GM12872 (cell line): Measurements from ENCODE around the gene RPL10.

Source experiments
- TF ChIP-seq, protein P1 (sequence below): IDR thresholded peaks from 3 replicates; pipeline ENCODE4 v1.5.1; 2011; ENCODE audit warnings: low read depth, mild to moderate bottlenecking, low read length, moderate library complexity; ENCODE audit not compliant: insufficient read depth

Gene RPL10

DNA sequence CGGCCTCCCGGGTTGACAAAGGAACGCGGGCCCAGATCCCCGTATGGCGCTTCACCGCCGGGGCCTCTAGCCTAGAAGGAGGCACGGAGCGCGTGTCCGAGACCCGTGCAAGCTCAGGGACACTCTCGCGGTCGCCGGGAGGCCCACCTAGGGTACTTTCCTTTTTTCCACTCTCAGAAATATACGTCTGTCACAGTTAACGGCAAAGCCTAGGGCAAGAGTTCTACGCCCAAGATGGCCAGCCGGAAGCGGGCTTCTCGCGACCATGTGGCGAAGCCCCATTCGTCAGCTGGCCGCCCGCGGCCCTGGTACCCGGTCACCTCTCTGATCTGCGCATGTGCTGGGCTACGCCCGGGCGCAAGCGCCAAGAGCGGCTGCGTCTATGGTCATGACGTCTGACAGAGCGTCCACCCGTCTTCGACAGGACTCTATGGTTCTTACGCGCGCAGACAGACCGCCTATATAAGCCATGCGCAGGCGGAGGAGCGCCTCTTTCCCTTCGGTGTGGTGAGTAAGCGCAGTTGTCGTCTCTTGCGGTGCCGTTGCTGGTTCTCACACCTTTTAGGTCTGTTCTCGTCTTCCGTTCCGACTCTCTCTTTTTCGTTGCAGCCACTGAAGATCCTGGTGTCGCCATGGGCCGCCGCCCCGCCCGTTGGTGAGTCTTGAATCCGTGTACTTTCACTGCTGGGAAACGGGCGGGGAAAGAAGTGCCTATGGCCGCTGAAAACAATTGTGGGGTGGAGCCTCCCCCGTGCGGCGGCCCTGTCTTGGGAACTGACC, at the start of gene RPL10:
Gene RPL10 (plus strand): TSS at position 490 of the 780 bp plus-strand sequence. CDS start 143 bp downstream, at position 633.
- TF ChIP-seq, protein P1, sequence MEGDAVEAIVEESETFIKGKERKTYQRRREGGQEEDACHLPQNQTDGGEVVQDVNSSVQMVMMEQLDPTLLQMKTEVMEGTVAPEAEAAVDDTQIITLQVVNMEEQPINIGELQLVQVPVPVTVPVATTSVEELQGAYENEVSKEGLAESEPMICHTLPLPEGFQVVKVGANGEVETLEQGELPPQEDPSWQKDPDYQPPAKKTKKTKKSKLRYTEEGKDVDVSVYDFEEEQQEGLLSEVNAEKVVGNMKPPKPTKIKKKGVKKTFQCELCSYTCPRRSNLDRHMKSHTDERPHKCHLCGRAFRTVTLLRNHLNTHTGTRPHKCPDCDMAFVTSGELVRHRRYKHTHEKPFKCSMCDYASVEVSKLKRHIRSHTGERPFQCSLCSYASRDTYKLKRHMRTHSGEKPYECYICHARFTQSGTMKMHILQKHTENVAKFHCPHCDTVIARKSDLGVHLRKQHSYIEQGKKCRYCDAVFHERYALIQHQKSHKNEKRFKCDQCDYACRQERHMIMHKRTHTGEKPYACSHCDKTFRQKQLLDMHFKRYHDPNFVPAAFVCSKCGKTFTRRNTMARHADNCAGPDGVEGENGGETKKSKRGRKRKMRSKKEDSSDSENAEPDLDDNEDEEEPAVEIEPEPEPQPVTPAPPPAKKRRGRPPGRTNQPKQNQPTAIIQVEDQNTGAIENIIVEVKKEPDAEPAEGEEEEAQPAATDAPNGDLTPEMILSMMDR = no peak

DNA sequence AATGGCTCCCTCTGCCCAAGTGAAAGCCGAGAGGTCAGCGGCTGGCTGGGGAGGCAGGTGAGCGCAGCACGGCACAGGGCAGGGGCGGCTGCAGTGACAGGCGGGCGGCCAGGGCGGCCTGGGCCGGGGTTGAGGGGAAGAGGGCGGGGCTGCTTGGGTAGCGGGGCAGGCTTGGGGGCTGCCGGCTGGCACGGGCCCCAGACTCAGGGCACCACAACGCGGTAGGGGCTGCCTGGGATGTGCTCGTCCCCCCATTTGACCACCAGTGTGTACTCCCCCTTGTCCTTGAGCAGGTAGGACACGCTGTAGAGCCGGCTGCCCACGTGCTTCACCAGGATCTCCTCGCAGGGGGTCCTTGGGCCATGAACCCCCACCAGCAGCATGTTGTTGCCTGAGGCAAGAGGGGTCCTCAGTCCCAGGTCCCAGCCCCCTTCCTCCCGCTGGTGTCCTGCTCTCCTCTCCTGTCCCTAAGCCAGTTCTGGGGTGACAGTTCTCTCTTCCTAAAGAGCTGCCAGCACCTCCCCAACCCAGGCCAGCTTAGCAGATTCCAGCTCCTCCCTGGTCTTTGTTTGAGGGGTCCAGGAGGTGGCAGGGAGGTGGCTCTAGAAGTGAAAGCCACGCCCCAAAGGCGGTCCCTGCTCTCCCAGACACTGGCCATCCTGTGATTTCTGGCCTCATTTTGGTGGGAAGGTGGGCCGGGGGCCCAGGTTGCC, 49.4 kb upstream of the RPL10 start:
- TF ChIP-seq, protein P1 = no peak

DNA sequence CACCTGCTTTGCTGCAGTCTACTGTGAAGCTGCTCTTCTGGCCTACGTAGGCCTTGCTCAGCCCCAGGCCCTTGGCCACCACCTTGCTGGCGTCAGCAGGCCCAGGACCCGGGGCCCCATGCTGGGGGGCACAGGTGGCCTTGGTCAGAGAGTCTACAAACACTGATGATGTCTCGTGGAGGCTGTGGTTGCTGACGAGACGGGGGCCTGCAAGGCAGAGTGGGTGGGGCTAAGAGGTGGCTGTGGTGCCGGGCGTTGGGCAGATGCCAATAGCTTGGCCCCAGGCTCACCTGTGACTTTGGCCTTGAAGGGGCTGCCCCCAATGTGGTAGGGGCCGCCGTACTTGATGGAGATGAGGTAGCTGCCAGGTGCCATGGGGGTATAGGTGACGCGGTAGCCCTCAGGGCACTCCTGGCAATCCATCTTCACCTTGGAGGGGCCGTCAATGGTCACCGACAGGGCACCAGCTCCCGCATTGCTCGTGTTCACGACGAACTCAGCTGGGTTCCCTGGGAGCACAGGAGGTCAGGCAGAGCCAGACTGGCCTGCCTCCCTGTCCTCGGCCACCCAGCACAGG, 48.7 kb upstream of the RPL10 start:
- TF ChIP-seq, protein P1 = no peak

DNA sequence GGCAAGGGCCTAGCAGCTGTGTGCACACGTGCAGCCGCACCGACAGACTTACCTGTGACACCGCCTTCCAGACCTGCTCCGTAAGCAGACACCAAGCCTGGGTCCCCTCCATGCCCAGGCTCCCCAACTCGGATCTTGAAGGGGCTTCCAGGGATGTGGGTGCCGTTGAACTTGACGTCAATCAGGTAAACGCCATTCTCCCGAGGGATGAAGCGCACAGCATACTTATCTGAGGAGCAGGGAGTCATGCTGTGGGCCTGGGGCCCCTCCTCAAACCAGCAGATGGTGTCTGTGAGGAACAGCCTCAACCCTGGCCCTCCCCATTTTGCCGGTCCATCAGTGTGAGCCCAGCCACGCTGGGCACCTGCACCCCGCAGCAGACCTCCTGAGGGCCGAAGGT, 48.2 kb upstream of the RPL10 start:
- TF ChIP-seq, protein P1 = no peak

DNA sequence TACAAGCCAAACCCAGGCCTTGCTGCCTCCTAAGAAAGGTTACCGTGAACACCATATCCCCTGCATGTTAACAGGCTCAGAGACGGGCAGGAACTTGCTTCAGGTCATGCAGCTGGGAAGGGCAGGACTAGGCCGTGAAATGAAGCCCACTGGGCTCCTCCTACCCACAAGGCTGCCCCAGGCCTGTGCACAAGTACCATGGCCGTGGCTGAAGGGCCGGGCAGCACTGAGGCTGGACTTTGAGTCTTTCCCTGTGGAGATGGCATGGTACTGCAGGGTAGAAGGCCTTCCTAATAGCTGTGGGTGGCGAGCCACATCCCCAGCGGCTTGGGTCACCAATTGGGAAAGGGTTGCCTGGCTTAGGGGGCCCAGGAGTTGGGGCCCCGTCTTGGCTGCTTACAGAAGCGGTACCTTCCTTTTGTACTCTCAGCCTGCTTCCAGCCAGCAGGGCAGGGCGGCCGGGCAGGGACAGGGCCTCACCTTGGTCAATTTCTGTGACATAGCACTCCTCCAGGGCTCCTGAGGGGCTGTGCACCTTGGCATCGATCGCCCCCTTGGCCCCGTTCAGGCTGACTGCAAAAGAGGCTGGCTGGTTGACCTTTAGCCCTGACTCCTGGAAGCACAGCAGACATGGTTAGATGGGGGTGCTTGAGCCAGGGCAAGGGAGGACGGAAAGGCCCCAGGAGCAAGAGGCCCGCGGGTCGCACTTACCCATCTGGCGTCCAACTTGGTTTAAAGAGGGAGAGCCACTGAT, 47.6 kb upstream of the RPL10 start:
- TF ChIP-seq, protein P1 = no peak

DNA sequence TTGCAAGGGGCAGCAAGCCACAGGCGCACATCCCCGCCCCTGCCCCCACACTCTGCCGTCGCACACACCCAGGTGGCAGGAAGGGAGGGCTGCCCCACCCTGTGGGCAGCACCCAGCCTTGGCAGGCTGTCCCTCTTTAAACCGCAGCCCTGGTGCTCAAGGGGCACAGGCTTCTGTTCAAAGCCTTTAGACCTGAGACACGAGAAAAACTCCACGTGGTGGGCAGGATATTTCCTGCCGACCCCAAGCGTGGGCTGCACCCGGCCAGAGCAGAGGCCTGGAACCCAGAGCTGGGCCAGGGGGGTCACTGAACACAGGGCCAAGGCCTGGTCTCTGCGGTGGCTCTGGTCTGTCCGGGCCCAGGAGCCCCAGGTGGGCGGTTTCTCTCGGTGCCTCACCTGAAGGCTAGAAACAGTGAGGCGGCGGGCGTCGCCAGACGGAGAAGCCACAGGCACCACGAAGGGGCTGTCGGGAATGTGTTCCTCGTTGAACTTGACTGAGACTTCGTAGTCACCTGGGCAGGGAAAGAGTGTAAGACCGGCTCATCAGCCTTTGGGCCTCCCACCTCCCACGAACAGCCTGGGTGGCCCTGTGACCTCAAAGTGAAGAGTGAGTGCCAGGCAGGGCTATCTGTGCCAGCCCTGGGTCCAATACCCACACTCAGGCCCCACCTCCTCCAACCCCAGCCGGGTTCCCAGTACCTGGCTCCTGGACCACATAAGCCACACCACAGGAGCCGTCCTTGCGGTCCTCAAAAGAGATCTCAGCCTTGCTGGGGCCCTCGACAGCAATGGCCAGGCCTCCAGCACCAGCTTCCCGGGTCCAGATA, 46.8 kb upstream of the RPL10 start:
- TF ChIP-seq, protein P1 = no peak
